Thyroid gland (tissue), 4 donors: ENCODE measurements around the gene DNMT3A. TPM values are rescaled to one million over a fixed set of nuclear protein-coding genes. Genes with fewer than 3 reads are reported as not detected.

Experiments
- DNase-seq, 2 donors: peaks; one replicate each; pipeline ENCODE4 v3.0.0-alpha.2; 2019
- H3K27ac ChIP-seq, 3 donors: fragments of 200-600 bp; sonication (generic); 1 replicate in 2 of 3; 2 replicates in 1 of 3; pipeline ENCODE4 v1.5.1; 2016 to 2019; ENCODE audit warnings: mild to moderate bottlenecking in 1 of 3, moderate library complexity in 1 of 3
- H3K27me3 ChIP-seq: fragments of 200-600 bp; sonication (generic); one replicate; pipeline ENCODE4 v1.5.1; 2019
- H3K36me3 ChIP-seq, 2 donors: fragments of 200-600 bp; sonication (generic); one replicate each; pipeline ENCODE4 v1.5.1; 2016 to 2019
- H3K4me1 ChIP-seq, 2 donors: fragments of 200-600 bp; sonication (generic); one replicate each; pipeline ENCODE4 v1.5.1; 2017 to 2019
- H3K4me3 ChIP-seq, 3 donors: fragments of 200-600 bp; sonication (generic); replicated peaks in 1 of 3; 1 replicate in 2 of 3; 2 replicates in 1 of 3; pipeline ENCODE4 v1.5.1; 2016; ENCODE audit warnings: mild to moderate bottlenecking in 1 of 3
- H3K9me3 ChIP-seq: fragments of 200-600 bp; sonication (generic); one replicate; pipeline ENCODE4 v1.5.1; 2017
- CTCF ChIP-seq, 6 experiments: fragments of 200-600 bp in 3 of 6; fragments of 450-650 bp in 3 of 6; sonication (generic) in 3 of 6; IDR thresholded peaks; one replicate each; pipeline ENCODE4 v1.5.1; 2016 to 2019; ENCODE audit warnings: antibody characterized with exemption in 6 of 6, mild to moderate bottlenecking in 2 of 6, inconsistent platforms in 1 of 6, moderate library complexity in 1 of 6
- POLR2A ChIP-seq, 2 donors: fragments of 450-650 bp; IDR thresholded peaks; one replicate each; pipeline ENCODE4 v1.6.1; 2017; ENCODE audit warnings: antibody characterized with exemption in 2 of 2, mild to moderate bottlenecking in 2 of 2, moderate library complexity in 1 of 2
- WGBS, 2 donors: methylation state at CpG; one replicate each; pipeline ENCODE4 v1.1.5; 2017; 5-methylcytosine and 5-hydroxymethylcytosine counted together
- intact Hi-C: fragments of 100-400 bp; cut with DNase I; formaldehyde crosslinking; loops from one replicate; pipeline ENCODE4 v1.15.1; 2023
- total RNA-seq, 4 donors: library from RNA; depleted of rRNA; stranded (reverse); fragments of >200 nt; gene quantifications; one replicate each; pipeline ENCODE4 v1.2.3, GENCODE V29; 2016

DNMT3A gene
- total RNA-seq, 4 donors from 2014 or later = 17.3 to 40.9 (median 18.8) TPM

DNA sequence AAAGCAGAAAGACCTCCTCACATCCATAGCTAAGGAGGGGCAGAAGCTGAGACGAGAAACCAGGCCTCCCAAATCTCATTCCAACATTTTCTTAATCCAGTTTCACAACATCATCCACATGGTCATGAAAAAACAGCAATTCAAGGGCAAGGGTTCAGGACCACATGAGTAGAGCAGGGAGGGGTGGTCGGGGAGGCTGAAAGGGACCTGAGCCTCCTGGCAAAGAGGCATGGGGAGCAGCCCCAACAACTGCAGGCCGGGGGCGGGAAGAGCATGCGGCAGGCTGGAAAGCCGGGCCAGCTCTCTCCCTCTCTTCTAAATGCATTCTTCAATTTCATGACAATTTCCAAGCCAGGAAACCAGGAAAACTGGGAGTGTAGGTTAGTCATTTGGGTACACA lies 76.7 kb downstream of the DNMT3A start:
- H3K4me3 ChIP-seq = no peak overlapping the region
- TF ChIP-seq POLR2A (IDR thresholded peaks at IDR 0.05) (no peak), CTCF (IDR thresholded peaks at IDR 0.05) (no peak)
- intact Hi-C loops = no loop called here
- DNase-seq = no peak
- no peaks in the 10 kb centered on the region for H3K9me3 ChIP-seq
- no peaks in the 10 kb centered on the region for H3K27me3 ChIP-seq
- H3K4me1 ChIP-seq = peaks cover 47 to 49% of the 10 kb centered on the region in 2 donors
- H3K36me3 ChIP-seq = peaks cover 0 to 8% of the 10 kb centered on the region in 2 donors
- WGBS, 2 donors = 78 to 82% methylated on average over 6 of the region's 6 CpGs
- H3K27ac ChIP-seq = peak overlapping the region; percentile 53 to 90 (median 79)

GRCh38 chr2:25262288-25262687 lies 79.4 kb downstream of the DNMT3A start:
- DNase-seq = no peak
- Histone ChIP-seq H3K4me3 (no peak overlapping the region), H3K9me3 (no peaks in the 10 kb centered on the region), H3K27ac (peak overlapping the region in 1 of 3 donors; percentile 90), H3K27me3 (no peaks in the 10 kb centered on the region), H3K4me1 (peaks cover 49% of the 10 kb centered on the region in 2 donors), H3K36me3 (peaks cover 0 to 3% of the 10 kb centered on the region in 2 donors)
- 67 to 77% methylated on average over 1 of the region's 1 CpG for WGBS, 2 donors
- no peak for TF ChIP-seq CTCF (IDR thresholded peaks at IDR 0.05)
- no peak for TF ChIP-seq POLR2A (IDR thresholded peaks at IDR 0.05)
- intact Hi-C loops = no loop called here

GRCh38 chr2:25259737-25260124 lies 82.0 kb downstream of the DNMT3A start:
- intact Hi-C loops = no loop called here
- 84 to 88% methylated on average over 7 of the region's 7 CpGs for WGBS, 2 donors
- H3K36me3 ChIP-seq = peaks cover 0 to 3% of the 10 kb centered on the region in 2 donors
- no peaks in the 10 kb centered on the region for H3K27me3 ChIP-seq
- peaks cover 25 to 31% of the 10 kb centered on the region in 2 donors for H3K4me1 ChIP-seq
- no peaks in the 10 kb centered on the region for H3K9me3 ChIP-seq
- TF ChIP-seq POLR2A (IDR thresholded peaks at IDR 0.05) = no peak
- TF ChIP-seq CTCF (IDR thresholded peaks at IDR 0.05) = no peak
- H3K4me3 ChIP-seq = no peak overlapping the region
- DNase-seq = no peak
- no peak overlapping the region for H3K27ac ChIP-seq

DNA sequence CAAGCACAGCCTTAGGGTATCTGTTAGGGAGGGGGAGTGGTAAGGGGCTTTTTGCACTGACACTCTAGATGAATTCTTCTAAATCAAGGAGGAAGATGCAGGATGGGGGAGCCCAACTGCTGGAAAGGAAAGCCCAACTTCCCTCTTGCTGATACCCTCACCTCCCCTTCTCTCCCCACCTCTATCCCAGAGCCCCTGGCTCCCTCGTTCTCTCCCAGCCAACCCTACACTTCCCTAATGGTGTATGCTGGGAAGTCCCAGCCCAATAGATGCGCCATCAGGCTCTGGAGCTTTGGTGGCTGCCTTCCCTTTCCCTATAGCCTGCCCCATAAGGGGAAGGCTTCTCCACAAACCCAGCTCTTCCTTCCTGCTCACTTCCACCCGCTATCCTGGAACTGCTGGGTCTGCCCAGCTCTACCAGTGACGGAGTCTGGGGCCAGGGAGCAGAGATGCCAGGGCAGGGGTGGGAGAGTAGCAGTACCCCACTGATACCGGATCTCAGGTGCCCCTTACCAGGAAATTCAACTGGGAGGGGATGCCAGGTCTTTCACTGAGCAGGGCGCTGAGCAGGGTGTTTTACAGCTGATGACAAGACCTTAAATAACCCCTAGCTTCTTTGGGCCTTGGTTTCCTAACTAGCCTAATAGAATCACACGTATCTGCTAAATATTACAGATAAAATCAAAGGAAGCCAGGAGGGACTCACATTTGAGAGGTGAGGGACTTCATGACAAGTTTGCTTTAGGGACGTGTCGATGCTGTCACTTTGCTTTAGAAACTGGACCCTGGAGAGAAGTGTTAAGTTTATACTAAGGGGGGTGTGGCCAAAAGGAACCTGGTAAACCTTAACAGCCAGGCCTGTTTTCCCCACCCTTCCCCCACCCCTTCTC lies 82.6 kb downstream of the DNMT3A start:
- peaks cover 22 to 27% of the 10 kb centered on the region in 2 donors for H3K4me1 ChIP-seq
- no peak for DNase-seq
- H3K4me3 ChIP-seq = no peak overlapping the region
- intact Hi-C loops = no loop called here
- 93 to 97% methylated on average over 9 of the region's 9 CpGs for WGBS, 2 donors
- no peaks in the 10 kb centered on the region for H3K27me3 ChIP-seq
- H3K9me3 ChIP-seq = no peaks in the 10 kb centered on the region
- peaks cover 0 to 3% of the 10 kb centered on the region in 2 donors for H3K36me3 ChIP-seq
- TF ChIP-seq POLR2A (IDR thresholded peaks at IDR 0.05) = no peak
- TF ChIP-seq CTCF (IDR thresholded peaks at IDR 0.05) = no peak
- H3K27ac ChIP-seq = no peak overlapping the region
